Trophoblast cell (in vitro differentiated cells and primary cell): ENCODE data around the gene SCGB1D4.

Experiments
- DNase-seq, 2 donors: peaks; one replicate each; pipeline ENCODE4 v3.0.0-alpha.2; 2016
- H2AFZ ChIP-seq: 2 replicates; pipeline ENCODE4 v1.6.1; 2013; ENCODE audit warnings: low read length, moderate library complexity, mild to moderate bottlenecking; ENCODE audit not compliant: insufficient read depth, poor library complexity
- H2AK5ac ChIP-seq: 2 replicates; pipeline ENCODE4 v1.6.1; 2013; ENCODE audit warnings: mild to moderate bottlenecking, low read length
- H2BK120ac ChIP-seq: 2 replicates; pipeline ENCODE4 v1.6.1; 2013; ENCODE audit warnings: low read length, mild to moderate bottlenecking, moderate library complexity; ENCODE audit not compliant: insufficient read depth, poor library complexity
- H2BK12ac ChIP-seq: 2 replicates; pipeline ENCODE4 v1.6.1; 2013; ENCODE audit warnings: mild to moderate bottlenecking, low read length, moderate library complexity
- H2BK5ac ChIP-seq: 2 replicates; pipeline ENCODE4 v1.6.1; 2013; ENCODE audit warnings: low read length, low read depth, moderate library complexity, mild to moderate bottlenecking; ENCODE audit not compliant: poor library complexity
- H3K14ac ChIP-seq: 2 replicates; pipeline ENCODE4 v1.6.1; 2013; ENCODE audit warnings: mild to moderate bottlenecking, low read length
- H3K18ac ChIP-seq: 2 replicates; pipeline ENCODE4 v1.6.1; 2013; ENCODE audit warnings: mild to moderate bottlenecking, low read length
- H3K23ac ChIP-seq: 2 replicates; pipeline ENCODE4 v1.6.1; 2013; ENCODE audit warnings: low read length
- H3K27ac ChIP-seq: 2 replicates; pipeline ENCODE4 v1.5.1; 2013; ENCODE audit warnings: low read depth, mild to moderate bottlenecking, inconsistent platforms, low read length, moderate library complexity
- H3K27me3 ChIP-seq: 2 replicates; pipeline ENCODE4 v1.6.1; 2013; ENCODE audit warnings: inconsistent platforms, mild to moderate bottlenecking, low read length, moderate library complexity; ENCODE audit not compliant: insufficient read depth
- H3K36me3 ChIP-seq, 2 experiments: 1 replicate in 1 of 2; 2 replicates in 1 of 2; pipeline ENCODE4 v1.6.1; 2013; ENCODE audit warnings: low read length in 2 of 2, mild to moderate bottlenecking in 2 of 2, moderate library complexity in 1 of 2; ENCODE audit not compliant: insufficient read depth in 2 of 2, control insufficient read depth in 1 of 2
- H3K4ac ChIP-seq: 2 replicates; pipeline ENCODE4 v1.6.1; 2013; ENCODE audit warnings: low read depth, mild to moderate bottlenecking, low read length, moderate library complexity
- H3K4me1 ChIP-seq, 2 experiments: 1 replicate in 1 of 2; 2 replicates in 1 of 2; pipeline ENCODE4 v1.6.1; 2013; ENCODE audit warnings: low read length in 2 of 2, mild to moderate bottlenecking in 2 of 2, moderate library complexity in 1 of 2; ENCODE audit not compliant: insufficient read depth in 2 of 2, control insufficient read depth in 1 of 2
- H3K4me2 ChIP-seq: 2 replicates; pipeline ENCODE4 v1.6.1; 2013; ENCODE audit warnings: inconsistent platforms, mild to moderate bottlenecking, low read length, moderate library complexity
- H3K4me3 ChIP-seq: 2 replicates; pipeline ENCODE4 v1.5.1; 2013; ENCODE audit warnings: mild to moderate bottlenecking, low read depth, low read length, inconsistent platforms
- H3K79me1 ChIP-seq: one replicate; pipeline ENCODE4 v1.6.1; 2013; ENCODE audit warnings: low read length
- H3K79me2 ChIP-seq: 2 replicates; pipeline ENCODE4 v1.6.1; 2013; ENCODE audit warnings: low read length, mild to moderate bottlenecking; ENCODE audit not compliant: control insufficient read depth, insufficient read depth, poor library complexity
- H3K9ac ChIP-seq: 2 replicates; pipeline ENCODE4 v1.6.1; 2013; ENCODE audit warnings: mild to moderate bottlenecking, low read length
- H3K9me3 ChIP-seq: 2 replicates; pipeline ENCODE4 v1.6.1; 2013; ENCODE audit warnings: low read depth, mild to moderate bottlenecking, control low read depth, inconsistent platforms, low read length; ENCODE audit not compliant: insufficient read depth
- H4K12ac ChIP-seq: 2 replicates; pipeline ENCODE4 v1.6.1; 2013; ENCODE audit warnings: low read depth, mild to moderate bottlenecking, low read length, moderate library complexity
- H4K8ac ChIP-seq: 2 replicates; pipeline ENCODE4 v1.6.1; 2013; ENCODE audit warnings: low read depth, mild to moderate bottlenecking, low read length, moderate library complexity
- H4K91ac ChIP-seq: one replicate; pipeline ENCODE4 v1.6.1; 2013; ENCODE audit warnings: low read depth, mild to moderate bottlenecking, low read length, moderate library complexity
- WGBS: extraction: QIAGEN DNeasy Blood & Tissue Kit; methylation state at CpG from one replicate; pipeline ENCODE4 v1.1.7; 2013; ENCODE audit warnings: missing lambda C conversion rate; ENCODE audit not compliant: insufficient read length, insufficient coverage; ENCODE audit errors: extremely low coverage; 5-methylcytosine and 5-hydroxymethylcytosine counted together

The SCGB1D4 gene

DNA sequence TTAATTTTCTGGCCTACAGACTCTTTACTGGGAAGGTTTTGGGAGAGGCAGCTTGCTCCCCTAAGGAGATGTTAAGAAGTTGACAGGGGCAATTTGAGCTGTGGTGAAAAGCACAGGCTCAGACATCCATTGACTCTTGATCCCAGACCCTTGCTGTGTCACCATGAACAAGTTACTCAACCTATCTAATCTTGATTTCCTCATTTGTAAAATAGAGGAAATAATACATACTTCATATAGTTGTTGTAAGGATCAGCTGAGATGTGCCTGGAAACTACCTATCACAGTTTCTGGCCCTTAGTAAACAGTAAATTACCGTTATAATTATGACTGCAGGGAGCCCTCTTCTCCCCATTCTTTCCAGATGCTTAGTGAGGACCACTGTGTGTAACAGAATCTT lies 16.6 kb upstream of the SCGB1D4 start:
- H2AFZ ChIP-seq: no peak overlapping the region
- H2BK12ac ChIP-seq: no peak overlapping the region
- no peaks in the 10 kb centered on the region for H3K36me3 ChIP-seq
- no CpG with 5 or more reads among the region's 1 CpG for WGBS
- H3K4me1 ChIP-seq: no peaks in the 10 kb centered on the region
- no peaks in the 10 kb centered on the region for H3K9me3 ChIP-seq
- no peak overlapping the region for H3K4me3 ChIP-seq
- H3K27ac ChIP-seq: no peak overlapping the region
- H2BK120ac ChIP-seq: no peak overlapping the region
- no peak overlapping the region for H4K12ac ChIP-seq
- H3K9ac ChIP-seq: no peak overlapping the region
- no peak overlapping the region for H2BK5ac ChIP-seq
- no peak for DNase-seq
- no peak overlapping the region for H3K4ac ChIP-seq
- H3K4me2 ChIP-seq: no peak overlapping the region
- H2AK5ac ChIP-seq: no peak overlapping the region
- H3K79me2 ChIP-seq: no peaks in the 10 kb centered on the region
- no peaks in the 10 kb centered on the region for H3K27me3 ChIP-seq
- H3K18ac ChIP-seq: no peak overlapping the region
- no peaks in the 10 kb centered on the region for H3K79me1 ChIP-seq
- no peak overlapping the region for H3K23ac ChIP-seq
- no peak overlapping the region for H3K14ac ChIP-seq
- no peak overlapping the region for H4K91ac ChIP-seq
- no peak overlapping the region for H4K8ac ChIP-seq

DNA sequence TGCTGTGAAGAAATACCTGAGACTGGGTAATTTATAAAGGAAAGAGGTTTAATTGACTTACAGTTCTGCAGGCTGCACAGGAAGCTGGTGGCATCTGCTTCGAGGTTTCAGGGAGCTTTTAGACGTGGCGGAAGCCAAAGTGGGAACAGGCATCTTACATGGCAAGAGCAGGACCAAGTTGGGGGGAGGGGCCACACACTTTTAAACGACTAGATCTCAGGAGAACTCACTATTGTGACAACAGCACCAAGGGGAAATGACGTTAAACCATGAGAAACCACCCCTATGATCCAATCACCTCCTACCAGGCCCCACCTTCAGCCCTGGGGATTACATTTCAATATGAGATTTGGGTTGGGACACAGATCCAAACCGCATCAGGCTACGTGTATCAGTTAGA lies 11.1 kb upstream of the SCGB1D4 start:
- H3K79me1 ChIP-seq: no peaks in the 10 kb centered on the region
- H3K9ac ChIP-seq: no peak overlapping the region
- H3K9me3 ChIP-seq: no peaks in the 10 kb centered on the region
- no peak overlapping the region for H3K4me3 ChIP-seq
- no peak overlapping the region for H3K4ac ChIP-seq
- no peak overlapping the region for H2BK120ac ChIP-seq
- H3K27me3 ChIP-seq: no peaks in the 10 kb centered on the region
- no peak overlapping the region for H3K14ac ChIP-seq
- no CpG with 5 or more reads among the region's 7 CpGs for WGBS
- no peak overlapping the region for H2AK5ac ChIP-seq
- H3K27ac ChIP-seq: no peak overlapping the region
- no peaks in the 10 kb centered on the region for H3K79me2 ChIP-seq
- no peak overlapping the region for H3K4me2 ChIP-seq
- no peak overlapping the region for H4K91ac ChIP-seq
- H2BK5ac ChIP-seq: no peak overlapping the region
- H4K8ac ChIP-seq: no peak overlapping the region
- H4K12ac ChIP-seq: no peak overlapping the region
- no peak overlapping the region for H2AFZ ChIP-seq
- DNase-seq: no peak
- no peaks in the 10 kb centered on the region for H3K36me3 ChIP-seq
- H3K18ac ChIP-seq: no peak overlapping the region
- H2BK12ac ChIP-seq: no peak overlapping the region
- H3K23ac ChIP-seq: no peak overlapping the region
- H3K4me1 ChIP-seq: no peaks in the 10 kb centered on the region

GRCh38 chr11:62307950-62308349 lies 9.1 kb upstream of the SCGB1D4 start:
- Histone ChIP-seq H2BK120ac (no peak overlapping the region), H4K8ac (no peak overlapping the region), H3K79me2 (no peaks in the 10 kb centered on the region), H2AK5ac (no peak overlapping the region), H3K27ac (no peak overlapping the region), H3K79me1 (no peaks in the 10 kb centered on the region), H3K36me3 (no peaks in the 10 kb centered on the region), H3K14ac (no peak overlapping the region), H3K4me2 (no peak overlapping the region), H3K4me3 (no peak overlapping the region), H3K9me3 (no peaks in the 10 kb centered on the region), H2AFZ (no peak overlapping the region), H3K9ac (no peak overlapping the region), H4K12ac (no peak overlapping the region), H2BK12ac (no peak overlapping the region), H4K91ac (no peak overlapping the region), H2BK5ac (no peak overlapping the region), H3K27me3 (no peaks in the 10 kb centered on the region), H3K23ac (no peak overlapping the region), H3K18ac (no peak overlapping the region), H3K4ac (no peak overlapping the region), H3K4me1 (no peaks in the 10 kb centered on the region)
- no peak for DNase-seq

DNA sequence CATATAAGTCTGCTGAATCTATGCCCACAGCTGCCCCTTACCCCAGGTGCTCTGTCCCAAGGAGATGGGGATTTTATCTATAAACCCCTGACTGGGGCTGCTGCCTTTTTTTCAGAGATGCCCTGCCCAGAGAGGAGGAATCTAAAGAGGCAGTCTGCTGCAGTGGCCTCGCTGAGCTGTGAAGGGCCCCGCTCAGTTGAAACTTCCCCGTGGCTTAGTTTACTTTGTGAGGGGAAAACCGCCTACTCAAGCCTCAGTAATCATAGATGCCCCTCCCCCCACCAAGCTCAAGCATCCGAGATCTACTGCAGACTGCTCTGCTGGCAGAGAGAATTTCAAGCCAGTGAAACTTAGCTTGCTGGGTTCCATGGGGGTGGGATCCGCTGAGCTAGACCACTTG lies 7.4 kb upstream of the SCGB1D4 start:
- Histone ChIP-seq H4K8ac (no peak overlapping the region), H2AK5ac (no peak overlapping the region), H4K91ac (no peak overlapping the region), H2BK120ac (no peak overlapping the region), H3K79me2 (no peaks in the 10 kb centered on the region), H3K4me3 (no peak overlapping the region), H3K27ac (no peak overlapping the region), H2BK12ac (no peak overlapping the region), H3K36me3 (no peaks in the 10 kb centered on the region), H3K23ac (no peak overlapping the region), H4K12ac (no peak overlapping the region), H3K79me1 (no peaks in the 10 kb centered on the region), H3K18ac (no peak overlapping the region), H3K14ac (no peak overlapping the region), H3K4me2 (no peak overlapping the region), H3K4me1 (no peaks in the 10 kb centered on the region), H3K9ac (no peak overlapping the region), H3K9me3 (no peaks in the 10 kb centered on the region), H3K4ac (no peak overlapping the region), H3K27me3 (no peaks in the 10 kb centered on the region), H2AFZ (no peak overlapping the region), H2BK5ac (no peak overlapping the region)
- WGBS: no CpG with 5 or more reads among the region's 6 CpGs
- no peak for DNase-seq

- Histone ChIP-seq H3K9me3 (no peaks in the 10 kb centered on the region), H2BK120ac (no peak overlapping the region), H3K4ac (no peak overlapping the region), H3K27ac (no peak overlapping the region), H2BK12ac (no peak overlapping the region), H3K4me2 (no peak overlapping the region), H2AFZ (no peak overlapping the region), H3K4me1 (no peaks in the 10 kb centered on the region), H4K8ac (no peak overlapping the region), H3K9ac (no peak overlapping the region), H3K14ac (no peak overlapping the region), H4K12ac (no peak overlapping the region), H3K18ac (no peak overlapping the region), H4K91ac (no peak overlapping the region), H3K23ac (no peak overlapping the region), H3K79me1 (no peaks in the 10 kb centered on the region), H3K36me3 (no peaks in the 10 kb centered on the region), H3K4me3 (no peak overlapping the region), H2AK5ac (no peak overlapping the region), H3K79me2 (no peaks in the 10 kb centered on the region), H2BK5ac (no peak overlapping the region), H3K27me3 (no peaks in the 10 kb centered on the region)
- peak; percentile 39 to 57 for DNase-seq
- no CpG with 5 or more reads among the region's 2 CpGs for WGBS
Observed at GRCh38 chr11:62295504-62295903, 3.4 kb downstream of the SCGB1D4 start.
